B cell (primary cell): ENCODE results near the gene LYST. TPM values are rescaled to one million over a fixed set of nuclear protein-coding genes. Genes with fewer than 3 reads are reported as not detected.
A peak's percentile ranks its signal among the peaks of the same experiment; 100 is the strongest.

Source experiments
- ATAC-seq: fragments of 200-7000 bp; cut with Tn5 transposase; one replicate; pipeline ENCODE4 v1.10.0; 2021; ENCODE audit warnings: low read depth, mild to moderate bottlenecking, moderate number of reproducible peaks, moderate library complexity
- CTCF ChIA-PET: fragments of 350-600 bp; sonication (Branson Sonifier 250); formaldehyde crosslinking; loops from one replicate; lab custom pipeline; 2021; ENCODE audit warnings: antibody characterized with exemption, inconsistent platforms; lab: Charles Lee
- POLR2A ChIA-PET: fragments of 350-600 bp; sonication (Branson Sonifier 250); formaldehyde crosslinking; loops from one replicate; lab custom pipeline; 2021; ENCODE audit warnings: antibody characterized with exemption; lab: Charles Lee
- DNase-seq: peaks from one replicate; pipeline ENCODE4 v3.0.0; 2013
- H2AFZ ChIP-seq: 2 replicates; pipeline ENCODE4 v1.6.1; 2012; ENCODE audit warnings: mild to moderate bottlenecking, low read depth, low read length; ENCODE audit not compliant: insufficient read depth, poor library complexity, severe bottlenecking
- H3K27ac ChIP-seq, 2 donors: 1 replicate in 1 of 2; 2 replicates in 1 of 2; pipeline ENCODE4 v1.5.1; 2012 to 2013; ENCODE audit warnings: low read length in 2 of 2, mild to moderate bottlenecking in 2 of 2, moderate library complexity in 1 of 2
- H3K27me3 ChIP-seq, 4 experiments: fragments of 200-600 bp in 1 of 4; sonication (generic) in 1 of 4; replicated peaks in 1 of 4; 1 replicate in 2 of 4; 2 replicates in 2 of 4; pipeline versions ENCODE4 v1.6.1 to v1.7.0; 2013 to 2016; ENCODE audit warnings: low read length in 3 of 4, mild to moderate bottlenecking in 2 of 4, mixed read lengths in 1 of 4, moderate library complexity in 1 of 4; ENCODE audit not compliant: insufficient read depth in 4 of 4, control insufficient read depth in 3 of 4; ENCODE audit errors: control extremely low read depth in 1 of 4
- H3K36me3 ChIP-seq, 2 experiments: replicated peaks in 1 of 2; 1 replicate in 1 of 2; 2 replicates in 1 of 2; pipeline versions ENCODE4 v1.6.1 to v1.7.1; 2013; ENCODE audit warnings: low read length in 1 of 2; ENCODE audit not compliant: insufficient read depth in 2 of 2, control insufficient read depth in 1 of 2; ENCODE audit errors: control extremely low read depth in 1 of 2, extremely low read depth in 1 of 2
- H3K4me1 ChIP-seq, 2 donors: fragments of 200-600 bp in 1 of 2; sonication (generic) in 1 of 2; 1 replicate in 1 of 2; 2 replicates in 1 of 2; pipeline versions ENCODE4 v1.5.1 to v1.6.1; 2013 to 2017; ENCODE audit warnings: low read length in 2 of 2; ENCODE audit not compliant: control insufficient read depth in 2 of 2, insufficient read depth in 2 of 2
- H3K4me2 ChIP-seq: replicated peaks from 2 replicates; pipeline ENCODE3; 2012; ENCODE audit warnings: mild to moderate bottlenecking, low read depth, low read length; ENCODE audit not compliant: poor library complexity, severe bottlenecking
- H3K4me3 ChIP-seq, 5 experiments: fragments of 200-600 bp in 1 of 5; sonication (generic) in 1 of 5; 1 replicate in 3 of 5; 2 replicates in 2 of 5; pipeline versions ENCODE4 v1.5.1 to v1.7.0; 2011 to 2016; ENCODE audit warnings: low read length in 4 of 5, mild to moderate bottlenecking in 4 of 5, low read depth in 2 of 5, control low read depth in 1 of 5, moderate library complexity in 1 of 5; ENCODE audit not compliant: insufficient read depth in 1 of 5; ENCODE audit errors: control extremely low read depth in 1 of 5, extremely low read depth in 1 of 5
- H3K79me2 ChIP-seq: fragments of 200-600 bp; sonication (generic); one replicate; pipeline ENCODE4 v1.6.0; 2016; ENCODE audit warnings: low read length; ENCODE audit not compliant: control insufficient read depth, insufficient read depth
- H3K9ac ChIP-seq: fragments of 200-600 bp; sonication (generic); 2 replicates; pipeline ENCODE4 v1.6.1; 2017; ENCODE audit warnings: mild to moderate bottlenecking, low read length, moderate library complexity
- H3K9me3 ChIP-seq, 3 donors: one replicate each; pipeline versions ENCODE4 v1.6.1 to v1.7.1; 2013; ENCODE audit warnings: low read length in 2 of 3; ENCODE audit not compliant: control insufficient read depth in 2 of 3, insufficient read depth in 1 of 3; ENCODE audit errors: control extremely low read depth in 1 of 3
- H4K20me1 ChIP-seq: 2 replicates; pipeline ENCODE4 v1.6.0; 2012; ENCODE audit warnings: mild to moderate bottlenecking, low read length; ENCODE audit not compliant: insufficient read depth, control insufficient read depth, poor library complexity, severe bottlenecking
- H3K27ac Mint-ChIP-seq: one replicate; pipeline ENCODE4 v1.8.0; 2021; ENCODE audit warnings: mixed read lengths
- H3K27me3 Mint-ChIP-seq: one replicate; pipeline ENCODE4 v1.8.0; 2021; ENCODE audit warnings: mixed read lengths
- H3K4me1 Mint-ChIP-seq: one replicate; pipeline ENCODE4 v1.8.0; 2021; ENCODE audit warnings: mixed read lengths
- H3K4me3 Mint-ChIP-seq: one replicate; pipeline ENCODE4 v1.8.0; 2021; ENCODE audit warnings: mixed read lengths
- H3K9me3 Mint-ChIP-seq: one replicate; pipeline ENCODE4 v1.8.0; 2022; ENCODE audit warnings: mixed read lengths; ENCODE audit not compliant: insufficient read depth
- EZH2 ChIP-seq: IDR thresholded peaks from 2 replicates; pipeline ENCODE4 v1.6.1; 2012; ENCODE audit warnings: borderline replicate concordance, low read depth, mild to moderate bottlenecking, moderate library complexity, low read length; ENCODE audit not compliant: insufficient read depth, poor library complexity, severe bottlenecking
- WGBS: methylation state at CpG from one replicate; pipeline ENCODE4 v1.1.5; 2013; ENCODE audit warnings: missing lambda C conversion rate; ENCODE audit not compliant: insufficient coverage; 5-methylcytosine and 5-hydroxymethylcytosine counted together
- intact Hi-C: fragments of 100-400 bp; cut with micrococcal nuclease; formaldehyde crosslinking; loops from one replicate; pipeline ENCODE4 v1.10.0; 2022
- polyA plus RNA-seq: library from polyadenylated mRNA; depleted of rRNA; stranded (reverse); fragments of >200 nt; gene quantifications from 2 replicates; pipeline ENCODE4 v1.2.3, GENCODE V29; 2012
- total RNA-seq, 2 donors: library from RNA; stranded (reverse); fragments of 120-200 nt in 1 of 2; gene quantifications; 1 replicate in 1 of 2; 2 replicates in 1 of 2; pipeline versions ENCODE4 v1.2.3 to v1.2.4, GENCODE V29; 2013 to 2022
- TF ChIP-seq, protein P1 (sequence below): fragments of 200-600 bp; IDR thresholded peaks from one replicate; pipeline ENCODE4 v1.8.0; 2022; ENCODE audit warnings: antibody characterized with exemption, mild to moderate bottlenecking

The LYST gene
- total and polyA plus RNA-seq, 2 donors (not counting 1 experiment from before 2014, with no cell fraction given): 50.4 to 120 TPM

- H3K4me2 ChIP-seq: no peak overlapping the region
- TF ChIP-seq, protein P1, sequence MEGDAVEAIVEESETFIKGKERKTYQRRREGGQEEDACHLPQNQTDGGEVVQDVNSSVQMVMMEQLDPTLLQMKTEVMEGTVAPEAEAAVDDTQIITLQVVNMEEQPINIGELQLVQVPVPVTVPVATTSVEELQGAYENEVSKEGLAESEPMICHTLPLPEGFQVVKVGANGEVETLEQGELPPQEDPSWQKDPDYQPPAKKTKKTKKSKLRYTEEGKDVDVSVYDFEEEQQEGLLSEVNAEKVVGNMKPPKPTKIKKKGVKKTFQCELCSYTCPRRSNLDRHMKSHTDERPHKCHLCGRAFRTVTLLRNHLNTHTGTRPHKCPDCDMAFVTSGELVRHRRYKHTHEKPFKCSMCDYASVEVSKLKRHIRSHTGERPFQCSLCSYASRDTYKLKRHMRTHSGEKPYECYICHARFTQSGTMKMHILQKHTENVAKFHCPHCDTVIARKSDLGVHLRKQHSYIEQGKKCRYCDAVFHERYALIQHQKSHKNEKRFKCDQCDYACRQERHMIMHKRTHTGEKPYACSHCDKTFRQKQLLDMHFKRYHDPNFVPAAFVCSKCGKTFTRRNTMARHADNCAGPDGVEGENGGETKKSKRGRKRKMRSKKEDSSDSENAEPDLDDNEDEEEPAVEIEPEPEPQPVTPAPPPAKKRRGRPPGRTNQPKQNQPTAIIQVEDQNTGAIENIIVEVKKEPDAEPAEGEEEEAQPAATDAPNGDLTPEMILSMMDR: no peak
- no peak for TF ChIP-seq EZH2
- intact Hi-C loops: loop anchor here (5.0 kb wide), 1 partner anchor 35 kb away; the partner anchor contains the start of gene LYST
- peaks cover 1 to 22% of the 10 kb centered on the region in 2 experiments for H3K36me3 ChIP-seq
- no peaks in the 10 kb centered on the region for H3K27me3 ChIP-seq
- WGBS: no CpG with 5 or more reads among the region's 2 CpGs
- CTCF ChIA-PET: interaction anchor here (0.6 to 4.3 kb wide), 5 partner anchors 11 to 140 kb away, joined by 3 to 21 read pairs (median 5); no protein-coding TSS in a partner anchor
- ATAC-seq: no peak
- POLR2A ChIA-PET: no interaction called here
- Mint-ChIP-seq H3K4me1 (peaks cover 16% of the 10 kb centered on the region), H3K9me3 (no peaks in the 10 kb centered on the region), H3K27ac (no peak overlapping the region), H3K4me3 (no peak overlapping the region), H3K27me3 (no peaks in the 10 kb centered on the region)
- H2AFZ ChIP-seq: no peak overlapping the region
- no peak overlapping the region for H3K4me3 ChIP-seq
- DNase-seq: no peak
- H3K4me1 ChIP-seq: peaks cover 3 to 12% of the 10 kb centered on the region in 2 donors
- H3K9ac ChIP-seq: no peak overlapping the region
- H3K9me3 ChIP-seq: no peaks in the 10 kb centered on the region
- H3K27ac ChIP-seq: no peak overlapping the region
- H4K20me1 ChIP-seq: peaks cover 31% of the 10 kb centered on the region
- peaks cover 56% of the 10 kb centered on the region for H3K79me2 ChIP-seq
Measured at GRCh38 chr1:235832011-235832410, 34.7 kb downstream of the LYST start.

- H3K4me1 Mint-ChIP-seq: peaks cover 19% of the 10 kb centered on the region
- peaks cover 0 to 4% of the 10 kb centered on the region in 2 donors for H3K4me1 ChIP-seq
- DNase-seq (no peak), ATAC-seq (peak; percentile 73)
- H3K4me3 Mint-ChIP-seq: no peak overlapping the region
- no peaks in the 10 kb centered on the region for H3K27me3 Mint-ChIP-seq
- H3K4me3 ChIP-seq: no peak overlapping the region
- WGBS: no CpG with 5 or more reads among the region's 5 CpGs
- no peak for TF ChIP-seq EZH2
- TF ChIP-seq, protein P1: no peak
- peaks cover 52% of the 10 kb centered on the region for H3K79me2 ChIP-seq
- no peak overlapping the region for H3K4me2 ChIP-seq
- H4K20me1 ChIP-seq: peaks cover 32% of the 10 kb centered on the region
- no peak overlapping the region for H2AFZ ChIP-seq
- no peak overlapping the region for H3K9ac ChIP-seq
- no peaks in the 10 kb centered on the region for H3K9me3 Mint-ChIP-seq
- H3K27me3 ChIP-seq: no peaks in the 10 kb centered on the region
- H3K36me3 ChIP-seq: peaks cover 1 to 22% of the 10 kb centered on the region in 2 experiments
- peak overlapping the region in 1 of 2 donors; percentile 52 for H3K27ac ChIP-seq
- CTCF ChIA-PET: interaction anchor here (2.9 to 3.0 kb wide), 2 partner anchors 11 to 141 kb away, joined by 18 to 19 read pairs; no protein-coding TSS in a partner anchor
- peak overlapping the region; percentile 44 for H3K27ac Mint-ChIP-seq
- POLR2A ChIA-PET: no interaction called here
- intact Hi-C loops: loop anchor here (5.0 kb wide), 1 partner anchor 36 kb away; the partner anchor contains the start of gene LYST
- no peaks in the 10 kb centered on the region for H3K9me3 ChIP-seq
Measured at GRCh38 chr1:235831148-235831547, 35.6 kb downstream of the LYST start.
